IMR-90 (cell line): ENCODE data around the gene AUH. TPM values are rescaled to one million over a fixed set of nuclear protein-coding genes. Genes with fewer than 3 reads are reported as not detected.

Experiments used
- ATAC-seq: fragments of 200-7000 bp; cut with Tn5 transposase; 2 replicates; pipeline ENCODE4 v1.9.1; 2020; ENCODE audit warnings: low read depth, mild to moderate bottlenecking, moderate library complexity
- BruUV-seq: library from RNA; stranded (reverse); fragments of 400-500 nt; replicated peaks from 2 replicates; lab custom pipeline; 2021; lab: Mats Ljungman, UMichigan
- CTCF ChIA-PET: fragments of 300-600 bp; formaldehyde crosslinking; extraction: SDS; loops from one replicate; lab custom pipeline; 2021; ENCODE audit warnings: antibody characterized with exemption; lab: Yijun Ruan, JAX
- POLR2A ChIA-PET: fragments of 300-600 bp; sonication (Branson Sonifier 250); formaldehyde crosslinking; loops from one replicate; lab custom pipeline; 2022; ENCODE audit warnings: antibody characterized with exemption; ENCODE audit not compliant: unreplicated experiment; lab: Charles Lee
- DNase-seq: peaks from one replicate; pipeline ENCODE4 v3.0.0; 2013
- H2AFZ ChIP-seq: replicated peaks from 2 replicates; pipeline ENCODE3; 2013; ENCODE audit warnings: low read length, mild to moderate bottlenecking; ENCODE audit not compliant: poor library complexity
- H2AK5ac ChIP-seq: 2 replicates; pipeline ENCODE4 v1.6.1; 2013; ENCODE audit warnings: low read depth, low read length, inconsistent platforms
- H2AK9ac ChIP-seq: replicated peaks from 2 replicates; pipeline ENCODE3; 2013; ENCODE audit warnings: mild to moderate bottlenecking, low read depth, low read length, moderate library complexity; ENCODE audit not compliant: poor library complexity
- H2BK120ac ChIP-seq: 2 replicates; pipeline ENCODE4 v1.6.1; 2013; ENCODE audit warnings: low read depth, low read length, inconsistent platforms
- H2BK15ac ChIP-seq: 3 replicates; pipeline ENCODE4 v1.6.1; 2013; ENCODE audit warnings: low read depth, low read length, inconsistent platforms
- H2BK20ac ChIP-seq: 2 replicates; pipeline ENCODE4 v1.6.1; 2013; ENCODE audit warnings: low read depth, mild to moderate bottlenecking, inconsistent platforms, low read length, moderate library complexity
- H2BK5ac ChIP-seq: 2 replicates; pipeline ENCODE4 v1.6.1; 2013; ENCODE audit warnings: mild to moderate bottlenecking, low read depth, low read length, inconsistent platforms; ENCODE audit not compliant: poor library complexity, severe bottlenecking
- H3K14ac ChIP-seq: replicated peaks from 2 replicates; pipeline ENCODE4 v1.6.1; 2013; ENCODE audit warnings: low read depth, low read length, inconsistent platforms
- H3K18ac ChIP-seq: 2 replicates; pipeline ENCODE4 v1.6.1; 2013; ENCODE audit warnings: low read depth, low read length, control low read depth
- H3K23ac ChIP-seq: 2 replicates; pipeline ENCODE4 v1.6.1; 2013; ENCODE audit warnings: low read depth, low read length, inconsistent platforms
- H3K27ac ChIP-seq: 2 replicates; pipeline ENCODE4 v1.5.1; 2013; ENCODE audit warnings: mild to moderate bottlenecking, control low read depth, low read length; ENCODE audit not compliant: insufficient read depth
- H3K27me3 ChIP-seq: 2 replicates; pipeline ENCODE4 v1.6.1; 2013; ENCODE audit warnings: low read length; ENCODE audit not compliant: control insufficient read depth, insufficient read depth
- H3K36me3 ChIP-seq: 2 replicates; pipeline ENCODE4 v1.6.1; 2013; ENCODE audit warnings: low read length, mixed read lengths; ENCODE audit not compliant: control insufficient read depth, insufficient read depth
- H3K4ac ChIP-seq: 2 replicates; pipeline ENCODE4 v1.6.1; 2013; ENCODE audit warnings: low read depth, low read length, inconsistent platforms
- H3K4me1 ChIP-seq: 2 replicates; pipeline ENCODE4 v1.6.1; 2013; ENCODE audit warnings: low read length, mixed read lengths; ENCODE audit not compliant: control insufficient read depth, insufficient read depth
- H3K4me2 ChIP-seq: 2 replicates; pipeline ENCODE4 v1.6.1; 2013; ENCODE audit warnings: low read depth, mild to moderate bottlenecking, control low read depth, low read length, moderate library complexity
- H3K4me3 ChIP-seq: 2 replicates; pipeline ENCODE4 v1.5.1; 2013; ENCODE audit warnings: low read depth, mild to moderate bottlenecking, control low read depth, low read length, moderate library complexity; ENCODE audit not compliant: insufficient read depth
- H3K56ac ChIP-seq: 2 replicates; pipeline ENCODE4 v1.6.1; 2013; ENCODE audit warnings: low read length, inconsistent platforms; ENCODE audit not compliant: insufficient read depth; ENCODE audit errors: extremely low read depth
- H3K79me1 ChIP-seq, 2 experiments: 2 replicates each; pipeline ENCODE4 v1.6.1; 2013; ENCODE audit warnings: low read length in 2 of 2, inconsistent platforms in 1 of 2, low read depth in 1 of 2
- H3K9ac ChIP-seq: 2 replicates; pipeline ENCODE4 v1.6.1; 2013; ENCODE audit warnings: low read depth, low read length, control low read depth
- H3K9me1 ChIP-seq: 2 replicates; pipeline ENCODE4 v1.6.1; 2013; ENCODE audit warnings: low read length, inconsistent platforms; ENCODE audit not compliant: insufficient read depth
- H3K9me3 ChIP-seq: 2 replicates; pipeline ENCODE4 v1.6.1; 2013; ENCODE audit warnings: low read length; ENCODE audit not compliant: control insufficient read depth, insufficient read depth
- H4K20me1 ChIP-seq: 2 replicates; pipeline ENCODE4 v1.6.1; 2013; ENCODE audit warnings: low read length, inconsistent platforms; ENCODE audit not compliant: insufficient read depth
- H4K5ac ChIP-seq: 2 replicates; pipeline ENCODE4 v1.6.1; 2013; ENCODE audit warnings: mild to moderate bottlenecking, low read depth, low read length, control low read depth
- H4K8ac ChIP-seq, 2 experiments: 2 replicates each; pipeline ENCODE4 v1.6.1; 2013; ENCODE audit warnings: low read depth in 2 of 2, low read length in 2 of 2, control low read depth in 1 of 2, inconsistent platforms in 1 of 2
- H4K91ac ChIP-seq: 2 replicates; pipeline ENCODE4 v1.6.1; 2013; ENCODE audit warnings: low read depth, low read length, inconsistent platforms; ENCODE audit not compliant: insufficient read depth
- CHD1 ChIP-seq: IDR thresholded peaks from 2 replicates; pipeline ENCODE4 v1.6.1; 2012; ENCODE audit warnings: low read depth, low read length, improper control_type of control experiment
- FOS ChIP-seq: fragments of 150-350 bp; IDR thresholded peaks from 2 replicates; pipeline ENCODE4 v1.6.1; 2016; ENCODE audit warnings: low read depth, low read length
- MAFK ChIP-seq: IDR thresholded peaks from 2 replicates; pipeline ENCODE4 v1.6.1; 2012; ENCODE audit warnings: low read depth, low read length, improper control_type of control experiment
- NFE2L2 ChIP-seq: fragments of 150-350 bp; IDR thresholded peaks from 2 replicates; pipeline ENCODE4 v1.6.1; 2016; ENCODE audit warnings: low read depth, mild to moderate bottlenecking, low read length
- RCOR1 ChIP-seq: IDR thresholded peaks from 2 replicates; pipeline ENCODE4 v1.6.1; 2012; ENCODE audit warnings: mild to moderate bottlenecking, low read length, improper control_type of control experiment; ENCODE audit not compliant: insufficient replicate concordance
- RFX5 ChIP-seq: IDR thresholded peaks from 2 replicates; pipeline ENCODE4 v1.8.0; 2012; ENCODE audit warnings: low read depth, mild to moderate bottlenecking, low read length, moderate library complexity
- WGBS, 2 experiments: methylation state at CpG; one replicate each; pipeline versions ENCODE4 v1.1.5 to v1.1.7; 2013; ENCODE audit warnings: missing lambda C conversion rate in 2 of 2; ENCODE audit not compliant: insufficient read length in 1 of 2; ENCODE audit errors: extremely low coverage in 2 of 2; 5-methylcytosine and 5-hydroxymethylcytosine counted together
- dilution Hi-C: fragments of 300-500 bp; cut with HindIII; formaldehyde crosslinking; loops from one replicate; pipeline ENCODE4 v1.14.3; 2018; ENCODE audit warnings: low sequenced_read_pairs; ENCODE audit not compliant: unreplicated experiment
- in situ Hi-C: fragments of 300-500 bp; cut with MboI; formaldehyde crosslinking; loops from 3 replicates; pipeline ENCODE4 v1.14.3; 2019; ENCODE audit warnings: low sequenced_read_pairs, inconsistent platforms, mixed read lengths
- intact Hi-C: fragments of 100-400 bp; cut with micrococcal nuclease; formaldehyde crosslinking; loops from 2 replicates; pipeline ENCODE4 v1.10.0; 2022
- polyA plus RNA-seq, 3 experiments: library from polyadenylated mRNA; depleted of rRNA; stranded (reverse); fragments of >200 nt; gene quantifications; 2 replicates each; pipeline ENCODE4 v1.2.3, GENCODE V29; 2012; ENCODE audit warnings: low replicate concordance in 1 of 3
- total RNA-seq: library from RNA; depleted of rRNA; stranded (reverse); fragments of >200 nt; gene quantifications from 2 replicates; pipeline ENCODE4 v1.2.3, GENCODE V29; 2012

The AUH gene
- total and polyA plus RNA-seq, 2 of the 4 experiments (the other 2 are of a cell fraction): 5.9 to 8.1 TPM

GRCh38 chr9:91180930-91181268, 180.8 kb downstream of the AUH start:
- WGBS, 2 experiments: no CpG with 5 or more reads among the region's 3 CpGs
- no TSS peak for BruUV-seq
- POLR2A ChIA-PET: no interaction called here

More at GRCh38 chr9:91180930-91181268, 180.8 kb downstream of the AUH start:
- Histone ChIP-seq H2AK9ac (no peak overlapping the region), H2AK5ac (peak overlapping the region; percentile 99), H3K4me2 (no peak overlapping the region), H3K9me3 (no peaks in the 10 kb centered on the region), H2BK120ac (peak overlapping the region; percentile 98), H3K18ac (peak overlapping the region; percentile 36; the same call in 1 of the 2 replicates), H3K4ac (peak overlapping the region; percentile 98; the same call in 1 of the 2 replicates), H3K4me1 (peaks cover 10% of the 10 kb centered on the region), H3K56ac (no peak overlapping the region), H2BK5ac (peak overlapping the region; percentile 98), H4K20me1 (no peaks in the 10 kb centered on the region), H4K91ac (peak overlapping the region; percentile 98), H3K27ac (peak overlapping the region; percentile 52; the same call in 1 of the 2 replicates), H4K5ac (no peak overlapping the region; the same call in 1 of the 2 replicates), H3K4me3 (no peak overlapping the region), H3K79me1 (peaks cover 3 to 8% of the 10 kb centered on the region in 2 experiments; a peak in 2 of 4 replicates), H3K9me1 (peaks cover 14% of the 10 kb centered on the region), H3K27me3 (no peaks in the 10 kb centered on the region), H2BK15ac (peak overlapping the region; percentile 90; the same call in 2 of the 3 replicates), H3K9ac (no peak overlapping the region), H4K8ac (peak overlapping the region; percentile 88 to 91; a peak in 2 of 4 replicates), H2BK20ac (peak overlapping the region; percentile 98; the same call in 1 of the 2 replicates), H3K36me3 (no peaks in the 10 kb centered on the region), H3K14ac (peak overlapping the region; percentile 91), H2AFZ (peak overlapping the region; percentile 33), H3K23ac (no peak overlapping the region)
- DNase-seq (no peak), ATAC-seq (no peak)
- CTCF ChIA-PET: no interaction called here
- dilution Hi-C loops (no loop called here), intact Hi-C loops (no loop called here), in situ Hi-C loops (no loop called here)
- no peak for TF ChIP-seq RCOR1
- TF ChIP-seq FOS: no peak
- TF ChIP-seq MAFK: no peak
- no peak for TF ChIP-seq RFX5
- TF ChIP-seq NFE2L2: no peak
- no peak for TF ChIP-seq CHD1
